Measurements from ENCODE around the gene BMP7.

GRCh38 chr20:57313951-57314350 lies 47.5 kb upstream of the BMP7 start:
- TF ChIP-seq GATA2 (IDR thresholded peaks at IDR 0.05; ENCODE audit: low read depth, low read length) = no peak
- no peak for TF ChIP-seq GATA3 (IDR thresholded peaks at IDR 0.05; ENCODE audit: low read depth, low read length)

All from SH-SY5Y (cell line).